Cardiac fibroblast (primary cell): ENCODE data around the gene MAP2K6.

Experiments used
- DNase-seq, 2 donors: peaks; one replicate each; pipeline versions ENCODE4 v3.0.0 to v3.0.0-alpha.2; 2010; ENCODE audit warnings: low read depth in 2 of 2
- H3K4me3 ChIP-seq, 2 donors: replicated peaks in 1 of 2; 1 replicate in 1 of 2; 2 replicates in 1 of 2; pipeline ENCODE4 v1.5.1; 2011; ENCODE audit warnings: low read depth in 2 of 2, low read length in 2 of 2, mild to moderate bottlenecking in 2 of 2, moderate library complexity in 1 of 2
- TF ChIP-seq, protein P1 (sequence below): IDR thresholded peaks from one replicate; pipeline ENCODE4 v1.5.1; 2011; ENCODE audit warnings: low read depth, mild to moderate bottlenecking, low read length, inconsistent platforms

The MAP2K6 gene

DNA sequence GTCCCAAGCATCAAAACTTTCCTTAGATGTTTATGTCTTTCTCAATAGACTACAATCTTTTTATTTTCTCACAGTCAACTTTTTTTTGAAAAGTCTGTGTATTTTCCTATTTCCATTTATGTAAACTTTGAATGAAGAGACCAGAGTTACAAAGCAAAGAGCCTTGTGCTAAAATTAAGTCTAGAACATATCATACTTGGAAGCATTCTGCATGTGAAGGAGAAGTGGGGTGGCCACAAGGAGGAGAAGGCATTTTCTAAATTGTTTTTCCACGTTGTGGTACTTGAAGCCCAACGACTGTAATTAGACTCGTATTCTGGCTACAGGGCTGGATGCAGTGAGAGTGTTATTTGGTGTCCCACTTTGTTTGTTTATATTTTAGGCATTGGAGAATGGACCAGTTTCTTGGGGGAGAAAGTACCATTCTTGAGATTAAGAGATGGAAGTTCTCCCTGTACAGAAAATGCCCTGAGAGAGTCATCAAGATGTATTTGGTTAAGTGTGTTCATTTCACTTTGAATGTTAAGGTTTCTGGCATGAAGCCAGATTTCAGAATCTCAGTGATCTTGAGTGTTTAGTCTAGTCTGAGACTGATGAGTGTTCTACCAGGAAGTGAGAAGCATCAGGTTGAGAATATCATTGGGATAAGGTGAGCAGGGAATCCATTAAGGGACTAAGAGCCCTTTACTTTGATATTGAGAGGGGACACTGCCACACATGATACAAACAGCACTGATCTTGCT lies 71.6 kb downstream of the MAP2K6 start:
- H3K4me3 ChIP-seq: no peak overlapping the region
- TF ChIP-seq, protein P1, sequence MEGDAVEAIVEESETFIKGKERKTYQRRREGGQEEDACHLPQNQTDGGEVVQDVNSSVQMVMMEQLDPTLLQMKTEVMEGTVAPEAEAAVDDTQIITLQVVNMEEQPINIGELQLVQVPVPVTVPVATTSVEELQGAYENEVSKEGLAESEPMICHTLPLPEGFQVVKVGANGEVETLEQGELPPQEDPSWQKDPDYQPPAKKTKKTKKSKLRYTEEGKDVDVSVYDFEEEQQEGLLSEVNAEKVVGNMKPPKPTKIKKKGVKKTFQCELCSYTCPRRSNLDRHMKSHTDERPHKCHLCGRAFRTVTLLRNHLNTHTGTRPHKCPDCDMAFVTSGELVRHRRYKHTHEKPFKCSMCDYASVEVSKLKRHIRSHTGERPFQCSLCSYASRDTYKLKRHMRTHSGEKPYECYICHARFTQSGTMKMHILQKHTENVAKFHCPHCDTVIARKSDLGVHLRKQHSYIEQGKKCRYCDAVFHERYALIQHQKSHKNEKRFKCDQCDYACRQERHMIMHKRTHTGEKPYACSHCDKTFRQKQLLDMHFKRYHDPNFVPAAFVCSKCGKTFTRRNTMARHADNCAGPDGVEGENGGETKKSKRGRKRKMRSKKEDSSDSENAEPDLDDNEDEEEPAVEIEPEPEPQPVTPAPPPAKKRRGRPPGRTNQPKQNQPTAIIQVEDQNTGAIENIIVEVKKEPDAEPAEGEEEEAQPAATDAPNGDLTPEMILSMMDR: no peak
- peak in 1 of 2 donors; percentile 22 for DNase-seq

DNA sequence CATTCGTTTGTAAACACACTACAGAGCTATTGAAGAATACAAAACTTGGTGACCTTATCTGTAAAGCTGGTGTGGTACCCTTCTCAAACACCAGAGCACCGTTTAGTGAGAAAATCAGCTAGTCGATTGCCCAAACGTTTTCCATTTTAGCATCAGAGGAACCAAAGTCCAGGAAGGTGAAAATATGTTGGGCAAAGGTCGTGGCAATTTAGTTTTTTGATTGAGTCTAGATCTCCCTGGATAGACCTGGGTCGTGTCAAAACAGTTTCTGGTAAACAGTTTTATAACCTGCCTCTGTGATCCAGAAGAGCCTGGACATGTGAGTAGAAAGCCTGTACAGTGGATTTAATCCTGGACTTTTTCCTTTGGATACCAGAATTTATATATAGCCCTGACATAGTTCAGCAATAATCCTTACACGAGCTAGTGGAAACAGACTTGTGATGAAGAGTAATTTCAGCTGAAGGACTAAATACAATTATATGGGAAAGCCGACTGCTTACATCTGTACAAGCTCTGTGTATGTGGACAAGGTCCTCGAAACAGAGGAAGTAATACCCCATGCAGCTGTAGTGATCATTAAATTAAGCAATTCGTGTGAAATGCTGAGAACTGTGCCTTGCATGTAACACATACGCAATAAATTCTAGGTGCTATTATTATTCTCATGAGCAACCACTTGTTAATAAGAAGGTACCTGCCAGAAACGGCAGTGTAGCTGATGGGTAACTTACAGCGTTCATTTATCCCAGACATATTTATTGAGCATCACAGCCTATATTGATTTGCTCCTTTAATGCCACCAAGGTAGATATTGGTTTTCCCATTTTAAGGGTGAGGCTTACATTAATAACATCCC lies 72.5 kb downstream of the MAP2K6 start:
- no peak for DNase-seq
- H3K4me3 ChIP-seq: no peak overlapping the region
- TF ChIP-seq, protein P1: no peak

DNA sequence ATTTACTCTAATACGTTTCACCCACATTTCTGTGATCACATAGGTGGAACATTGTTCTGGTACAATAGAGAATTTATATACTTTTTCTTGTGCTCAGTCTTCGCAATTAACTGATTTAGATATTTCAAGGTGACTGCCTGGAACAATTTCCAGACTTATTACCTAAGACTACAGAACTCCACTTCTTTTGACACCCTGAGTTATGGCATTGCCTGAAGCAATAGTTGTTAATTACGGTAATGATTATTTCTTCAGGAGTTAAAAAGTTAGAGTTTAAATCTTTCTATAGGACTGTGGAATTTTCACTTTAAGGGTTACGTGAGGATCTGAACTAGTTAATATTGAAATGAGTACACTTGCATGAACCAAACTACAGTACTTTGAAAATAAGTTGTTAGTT lies 74.8 kb downstream of the MAP2K6 start:
- no peak overlapping the region for H3K4me3 ChIP-seq
- TF ChIP-seq, protein P1: no peak
- no peak for DNase-seq

DNA sequence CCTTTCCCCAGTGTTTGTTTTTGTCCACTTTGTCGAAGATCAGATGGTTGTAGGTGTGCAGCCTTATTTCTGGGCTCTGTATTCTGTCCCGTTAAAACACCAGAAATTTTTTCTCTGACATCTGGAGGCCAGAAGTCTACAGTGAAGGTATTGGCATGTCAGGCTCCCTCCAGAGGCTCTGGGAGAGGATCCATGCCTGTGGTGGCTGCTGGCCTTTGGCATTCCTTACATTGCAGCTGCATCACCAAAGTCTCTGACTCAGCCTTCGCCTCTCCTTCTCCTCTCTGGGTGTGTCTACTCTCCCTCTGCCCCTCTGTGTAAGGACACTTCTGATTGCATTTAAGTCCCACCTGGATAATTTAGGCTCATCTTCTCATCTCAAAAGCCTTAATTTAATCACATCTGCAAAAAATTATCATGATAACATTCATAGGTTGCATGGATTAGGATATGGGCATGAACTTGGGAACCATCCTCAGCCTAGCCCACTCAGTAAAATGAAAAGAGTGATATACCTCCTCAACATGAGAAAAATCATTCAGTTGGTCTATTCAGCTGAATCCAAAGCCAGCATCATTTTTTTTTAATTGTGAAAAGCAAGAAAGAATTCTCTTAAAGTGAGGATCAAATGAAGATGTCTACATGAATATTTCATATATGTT lies 78.0 kb downstream of the MAP2K6 start:
- TF ChIP-seq, protein P1: no peak
- peak; percentile 31 to 61 for DNase-seq
- H3K4me3 ChIP-seq: no peak overlapping the region

DNA sequence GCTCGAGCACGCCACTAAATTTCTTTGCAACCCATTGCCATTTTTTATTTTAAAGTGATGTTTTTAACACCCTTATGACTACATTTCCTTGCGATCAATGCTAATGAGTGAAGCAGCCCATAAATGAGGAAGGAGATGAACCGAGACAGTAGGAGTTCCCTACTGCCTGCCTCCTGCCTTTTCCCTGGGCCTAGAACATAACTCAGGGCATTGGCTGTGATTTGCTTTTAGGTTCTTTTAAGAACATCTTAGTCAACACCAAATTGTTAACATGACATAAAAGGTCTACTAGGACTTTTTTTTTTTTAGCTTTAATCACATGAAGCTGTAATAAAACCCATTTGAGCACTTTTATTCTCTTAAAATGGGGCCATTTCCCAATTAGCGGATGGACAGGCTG lies 81.3 kb downstream of the MAP2K6 start:
- no peak for DNase-seq
- no peak overlapping the region for H3K4me3 ChIP-seq
- TF ChIP-seq, protein P1: no peak

DNA sequence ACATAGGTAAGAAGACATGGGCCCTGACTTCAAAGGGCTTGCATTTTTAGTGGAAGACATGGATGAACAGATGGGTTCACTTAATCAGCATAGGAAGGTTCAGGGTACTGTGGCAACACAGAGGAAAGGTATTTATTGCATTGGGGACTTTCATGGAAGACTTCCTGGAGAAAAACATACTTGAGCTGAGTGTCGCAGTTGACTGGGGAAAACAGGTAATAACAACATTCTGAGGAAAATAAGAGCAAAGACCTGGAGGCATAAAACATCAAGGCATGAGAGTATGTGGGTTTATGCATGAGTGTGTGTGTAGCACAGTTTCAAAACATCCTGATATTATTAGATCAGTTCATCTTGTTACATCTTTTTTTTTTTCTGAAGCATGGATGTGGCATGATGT lies 82.7 kb downstream of the MAP2K6 start:
- TF ChIP-seq, protein P1: no peak
- H3K4me3 ChIP-seq: no peak overlapping the region
- no peak for DNase-seq
